Measurements from ENCODE around the gene GBF1. TPM values are rescaled to one million over a fixed set of nuclear protein-coding genes. Genes with fewer than 3 reads are reported as not detected.
"Not testable (repeated sequence)": the region's sequence is repeated elsewhere in the genome, so short reads cannot be mapped to it uniquely, and the experiment has no call there.

GBF1 gene
- polyA plus RNA-seq, 3 donors: 49.5 to 58.4 (median 53.6) TPM

- DNase-seq: no peak
Measured at GRCh38 chr10:102230264-102230860, 15.0 kb upstream of the GBF1 start.

- DNase-seq: no peak
Measured at GRCh38 chr10:102230861-102231356, 14.4 kb upstream of the GBF1 start.

DNA sequence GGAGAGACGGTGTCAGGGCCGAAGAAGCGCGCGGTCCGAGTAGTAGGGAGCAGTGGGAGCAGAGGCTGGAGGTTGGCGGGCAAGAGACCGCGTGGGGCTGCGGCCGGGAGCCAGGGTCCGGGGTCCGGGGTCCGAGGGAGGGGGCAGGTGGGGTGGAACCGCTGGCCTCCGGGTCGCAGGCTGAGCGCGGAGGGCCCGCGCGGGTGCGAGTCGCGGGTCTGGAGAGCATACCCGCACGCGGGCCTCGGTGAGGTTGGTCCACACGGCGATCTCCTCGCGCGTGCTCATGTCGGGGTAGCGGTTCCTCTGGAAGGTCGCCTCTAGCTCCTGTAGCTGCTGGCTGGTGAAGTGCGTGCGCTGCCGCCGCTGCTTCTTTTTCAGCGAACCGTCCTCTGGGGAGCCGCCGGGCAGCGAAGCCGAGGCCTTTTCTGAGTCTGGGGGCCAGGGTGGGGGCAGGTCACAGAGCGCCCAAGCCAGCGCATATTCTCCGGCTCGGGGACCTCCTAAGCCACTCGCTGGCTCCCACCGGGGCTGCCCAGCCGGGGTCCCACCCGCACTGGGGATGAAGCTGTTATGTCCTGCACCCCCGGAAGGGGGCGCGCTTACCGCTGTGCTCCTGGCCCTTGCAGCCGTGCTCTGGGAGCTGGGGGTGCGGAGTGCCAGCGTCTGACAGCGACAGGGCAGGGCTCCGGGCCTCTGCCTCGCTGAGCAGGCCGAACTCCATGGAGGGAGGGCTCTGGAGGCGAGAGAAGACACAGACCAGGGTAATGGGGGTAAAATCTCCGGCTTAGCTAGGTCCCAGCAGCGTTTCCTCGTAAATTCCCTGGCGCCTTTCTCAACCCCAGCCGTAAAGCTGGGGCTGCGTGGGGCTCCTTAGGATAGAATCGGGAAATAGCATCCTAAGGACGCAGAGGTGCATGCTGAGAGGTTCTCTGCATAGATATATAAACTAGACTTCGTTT lies 13.7 kb upstream of the GBF1 start:
- no peak for DNase-seq

DNA sequence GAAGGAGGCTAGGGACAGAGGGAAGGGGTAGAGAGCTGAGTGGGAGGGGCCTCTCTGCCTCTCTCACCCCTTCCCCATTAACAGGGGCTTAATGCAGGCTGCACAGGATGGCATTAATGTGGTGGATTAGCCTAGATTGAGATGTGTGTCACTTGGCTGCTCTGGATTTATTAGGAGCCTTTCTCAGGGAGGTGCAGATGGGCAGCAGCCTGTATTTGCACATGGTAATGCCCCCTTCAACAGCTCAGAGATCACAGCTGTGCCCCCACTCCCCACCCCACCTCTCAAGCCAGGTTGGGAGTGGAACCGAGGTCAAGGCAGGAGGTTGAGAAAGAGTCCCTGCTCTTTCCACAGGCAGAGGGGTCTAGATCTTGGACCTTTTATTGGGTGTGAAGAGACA lies 11.3 kb upstream of the GBF1 start:
- DNase-seq: no peak

DNA sequence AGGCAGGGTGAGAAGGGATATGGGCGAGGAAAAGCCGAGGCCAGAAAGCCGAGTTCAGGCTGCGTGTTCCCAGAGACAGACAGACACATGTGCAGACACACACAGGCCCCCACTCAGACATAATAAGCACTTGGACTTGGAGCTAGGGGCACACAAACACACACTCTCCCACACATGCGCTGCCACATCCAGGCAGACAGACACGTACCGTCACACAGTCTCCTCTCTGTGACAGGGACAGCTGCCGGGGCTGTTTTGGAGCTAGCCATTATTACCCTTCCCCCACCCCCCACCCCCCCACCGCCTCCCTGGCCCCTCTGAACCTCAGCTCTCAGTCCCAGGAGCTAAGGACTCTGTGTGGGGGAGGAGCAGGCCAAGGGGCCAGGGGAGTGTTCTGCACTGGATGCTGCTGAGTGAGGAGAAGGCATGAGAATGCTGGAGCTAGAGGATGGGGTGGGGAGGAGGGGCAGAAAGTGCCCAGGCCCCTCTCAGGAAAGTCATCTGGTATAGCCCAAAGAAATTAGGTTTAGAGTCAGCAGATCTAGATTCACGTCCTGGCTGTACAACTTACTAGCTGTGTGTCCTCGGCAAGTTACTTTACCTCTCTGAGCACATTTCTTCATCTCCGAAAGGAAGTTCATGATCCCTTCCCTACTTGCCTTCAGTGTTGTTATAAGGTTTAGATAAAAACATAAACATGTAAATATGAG lies 10.3 kb upstream of the GBF1 start:
- DNase-seq: no peak

- DNase-seq: no peak
Measured at GRCh38 chr10:102235598-102235920, 9.8 kb upstream of the GBF1 start.

DNA sequence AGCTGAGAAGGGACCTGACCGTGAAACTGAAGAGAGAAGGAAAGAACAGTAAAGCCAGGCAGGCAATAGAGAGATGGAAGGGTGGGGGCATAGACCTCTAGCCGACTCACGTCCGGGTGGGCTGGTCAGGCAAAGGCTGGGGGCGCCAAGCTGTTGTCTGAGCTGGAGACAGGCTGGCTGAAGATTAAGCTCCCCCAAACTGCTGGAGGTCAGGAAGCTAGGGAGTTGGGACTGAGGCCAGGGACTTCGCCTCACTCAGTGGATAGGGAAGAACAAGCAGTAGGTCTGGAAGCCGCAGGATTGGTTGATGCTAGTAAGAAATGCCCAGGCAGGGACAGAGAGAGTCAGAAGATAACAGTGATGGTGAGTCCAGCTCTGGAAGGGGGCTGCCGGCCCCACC lies 9.3 kb upstream of the GBF1 start:
- DNase-seq: no peak

- no peak for DNase-seq
Measured at GRCh38 chr10:102237711-102238252, 7.5 kb upstream of the GBF1 start.

GRCh38 chr10:102240467-102241031 lies 4.8 kb upstream of the GBF1 start:
- DNase-seq: no peak

- DNase-seq: no peak
Measured at GRCh38 chr10:102241032-102241443, 4.3 kb upstream of the GBF1 start.

DNA sequence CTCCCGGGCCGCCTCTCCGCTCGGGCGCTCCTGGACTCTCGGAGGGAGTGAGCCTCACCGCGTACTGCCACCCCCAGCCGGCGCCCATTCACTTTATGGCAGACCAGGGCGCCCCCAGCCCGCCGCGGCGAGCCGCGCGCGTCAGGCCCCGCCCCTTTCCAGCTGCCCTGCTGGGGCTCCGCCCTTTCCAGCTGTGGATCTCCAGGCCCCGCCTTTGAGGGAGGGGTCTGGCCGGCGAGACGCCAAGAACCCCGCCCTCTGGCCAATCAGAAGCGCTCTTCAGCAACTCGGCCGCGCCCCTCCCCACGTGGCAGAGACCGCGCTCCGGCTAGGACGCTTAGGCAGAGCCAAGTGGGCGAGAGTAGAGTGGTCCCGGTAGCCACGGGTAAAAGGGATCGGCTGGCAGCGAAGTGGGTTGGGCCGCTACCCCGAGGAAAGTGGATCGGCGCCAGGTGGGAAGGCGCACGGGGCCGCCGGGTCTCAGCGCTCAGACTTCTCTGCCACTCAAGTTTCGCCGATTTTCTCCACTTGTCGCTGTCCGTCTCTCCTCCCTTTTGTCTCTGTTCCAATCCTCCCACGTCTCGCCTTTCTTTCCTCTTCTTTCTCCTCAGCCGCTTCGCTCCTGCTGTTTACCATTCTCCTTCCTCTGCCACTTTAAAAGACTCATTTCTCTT lies 3.8 kb upstream of the GBF1 start, which contains the start of gene PITX3:
Gene PITX3 (minus strand): TSS at position 69 of the 674 bp plus-strand sequence. CDS start 9,432 bp downstream, outside the sequence.
- DNase-seq: peak; percentile 94

DNA sequence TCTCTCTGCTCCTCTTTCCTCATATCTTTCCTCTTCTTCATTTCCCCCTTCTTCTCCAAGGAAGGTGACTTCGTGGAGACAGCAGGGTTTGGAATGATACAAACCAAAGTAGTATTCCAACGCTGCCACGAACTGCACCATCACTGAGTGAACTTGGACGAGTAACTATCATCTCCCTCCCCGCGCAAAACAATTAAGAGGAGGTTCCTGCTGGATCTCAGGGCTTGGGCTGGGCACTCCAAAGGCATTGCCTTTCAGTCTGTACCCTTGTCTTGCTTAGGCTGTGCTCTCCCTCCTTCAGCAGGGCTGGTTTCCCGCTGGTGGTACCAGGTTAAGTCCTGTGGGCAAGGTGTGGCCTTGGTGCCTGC lies 3.2 kb upstream of the GBF1 start:
- DNase-seq: no peak

DNA sequence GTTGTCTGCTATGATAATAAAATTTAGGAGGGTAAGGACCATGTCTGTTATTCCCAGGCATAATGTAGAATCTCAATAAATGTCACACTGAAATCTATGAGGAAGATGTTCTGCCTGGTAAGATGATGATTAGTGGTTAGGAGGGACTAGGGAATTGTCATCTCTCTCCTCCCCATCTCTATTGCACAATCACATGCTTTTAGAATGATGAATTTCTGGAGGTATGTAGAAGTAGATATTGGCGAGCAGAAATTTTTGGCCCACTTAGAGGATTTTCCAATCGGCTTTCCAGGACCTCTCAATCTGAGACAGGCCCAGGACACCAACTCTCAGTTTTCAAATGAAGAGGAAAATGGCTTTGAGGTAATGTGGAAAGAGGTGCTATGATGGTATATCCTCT lies 2.0 kb upstream of the GBF1 start:
- no peak for DNase-seq

DNA sequence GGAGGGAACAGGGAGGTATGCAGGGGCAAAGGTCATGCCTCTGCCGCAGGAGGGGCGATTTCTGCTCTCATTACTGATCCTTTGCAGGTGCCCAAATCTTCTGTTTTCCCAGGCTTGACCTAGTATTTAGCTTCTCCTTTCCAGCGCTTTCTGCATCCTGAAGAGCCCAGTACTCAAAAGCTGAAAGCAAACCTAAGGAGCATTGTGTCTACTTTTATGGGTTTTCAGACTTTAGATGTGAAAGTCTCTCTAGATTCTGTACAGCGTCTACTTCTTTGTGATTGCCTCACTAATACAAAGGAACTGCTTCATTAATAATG lies 560 bp downstream of the GBF1 start:
- DNase-seq: no peak

DNA sequence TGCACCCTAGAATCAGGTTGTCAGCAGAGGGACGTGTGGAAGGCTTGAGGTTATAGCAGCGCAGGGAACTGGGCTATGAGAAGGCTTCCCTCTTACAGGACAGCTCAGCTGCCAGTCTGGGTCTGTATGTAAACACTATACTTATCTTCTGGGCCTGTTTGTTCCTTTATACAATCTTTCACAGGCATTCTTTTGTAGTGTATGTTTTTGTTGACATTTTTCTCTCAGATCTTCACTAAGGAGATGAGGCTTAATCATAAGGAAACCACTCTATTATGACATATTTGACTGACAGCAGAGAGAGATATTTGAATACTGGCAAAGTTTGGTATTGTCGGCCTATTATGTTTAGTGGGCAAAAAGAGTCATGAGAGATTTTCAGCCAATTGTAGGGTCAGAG lies 929 bp downstream of the GBF1 start:
- DNase-seq: no peak

DNA sequence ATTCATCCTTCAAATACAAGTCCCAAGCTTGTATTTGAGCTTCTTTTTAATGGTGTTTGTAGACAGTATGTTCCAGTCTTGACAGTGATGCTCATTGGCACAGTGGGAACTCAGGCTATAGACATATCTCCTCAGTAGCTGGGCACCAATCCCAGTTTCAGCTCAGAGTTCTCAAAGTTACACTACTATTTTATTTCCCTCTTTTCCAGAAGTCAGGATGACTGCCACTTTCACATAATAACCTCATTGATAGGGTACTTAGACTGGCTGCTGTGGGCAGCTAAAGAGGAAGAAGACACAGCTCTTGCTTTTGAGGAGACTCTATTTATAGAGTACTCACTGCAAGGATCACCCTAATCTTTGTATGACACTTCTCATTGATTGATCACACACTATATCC lies 2.4 kb downstream of the GBF1 start:
- no peak for DNase-seq

DNA sequence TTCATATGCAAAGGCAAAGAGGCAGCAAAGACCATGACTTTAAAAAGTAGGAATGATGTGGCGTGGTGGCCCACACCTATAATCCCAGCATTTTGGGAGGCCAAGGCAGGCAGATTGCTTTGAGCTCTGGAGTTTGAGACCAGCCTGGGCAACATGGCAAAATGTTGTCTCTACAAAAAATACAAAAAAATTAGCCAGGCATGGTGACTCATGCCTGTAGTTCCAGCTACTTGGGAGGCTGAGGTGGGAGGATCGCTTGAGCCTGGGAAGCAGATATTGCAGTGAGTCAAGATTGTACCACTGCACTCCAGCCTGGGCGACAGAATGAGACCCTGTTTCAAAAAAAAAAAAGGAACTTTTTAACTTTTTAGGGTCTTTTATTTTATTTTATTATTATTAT lies 7.2 kb downstream of the GBF1 start:
- not testable (repeated sequence) for DNase-seq

DNA sequence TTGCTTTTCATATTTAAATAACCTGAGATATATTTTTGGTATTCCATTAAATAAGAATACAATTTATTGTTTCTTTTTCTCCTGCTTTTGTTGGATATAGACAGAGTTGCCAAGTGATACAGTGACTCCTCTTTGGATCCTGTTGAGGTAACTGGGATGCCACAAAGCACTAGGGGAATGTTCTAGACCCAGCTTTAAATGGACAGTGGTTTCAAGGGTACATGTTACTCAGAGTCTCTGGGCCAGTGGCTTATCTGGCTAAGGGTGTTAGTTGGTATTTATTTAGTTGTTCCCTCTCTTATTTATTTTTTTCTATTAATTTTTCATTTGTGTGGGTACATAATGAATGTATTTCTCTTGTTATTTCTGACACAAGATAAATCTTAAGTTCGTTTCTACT lies 9.1 kb downstream of the GBF1 start:
- DNase-seq: no peak

GRCh38 chr10:102255404-102255803 lies 10.1 kb downstream of the GBF1 start:
- DNase-seq: no peak

GRCh38 chr10:102261196-102261595 lies 15.9 kb downstream of the GBF1 start:
- no peak for DNase-seq

DNA sequence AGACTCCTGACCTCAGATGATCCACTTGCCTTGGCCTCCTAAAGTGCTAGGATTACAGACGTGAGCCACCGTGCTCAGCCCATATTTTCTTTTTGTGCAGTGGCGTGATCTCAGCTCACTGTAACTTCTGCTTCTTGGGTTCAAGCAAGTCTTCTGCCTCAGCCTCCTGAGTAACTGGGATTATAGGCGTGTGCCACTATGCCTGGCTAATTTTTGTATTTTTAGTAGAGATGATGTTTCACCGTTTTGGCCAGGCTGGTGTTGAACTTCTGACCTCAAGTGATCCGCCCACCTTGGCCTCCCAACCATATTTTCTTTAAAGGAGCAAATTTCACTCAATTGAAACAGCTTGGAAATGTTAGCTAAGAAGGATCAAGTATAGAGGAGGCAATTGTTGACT lies 16.5 kb downstream of the GBF1 start:
- DNase-seq: no peak
